Calu3 (cell line): ENCODE data around the gene DENND2D. TPM values are rescaled to one million over a fixed set of nuclear protein-coding genes. Genes with fewer than 3 reads are reported as not detected.

Experiments used
- total RNA-seq: library from RNA; stranded (reverse); gene quantifications from 2 replicates; pipeline ENCODE4 v1.2.3, GENCODE V29; 2022

The DENND2D gene
- total RNA-seq, 1 experiment from 2014 or later, result 11.8 TPM

Other genes starting within 250 kb of the DENND2D start
- 17.9 and 19.8 TPM in 2 replicates for gene LRIF1, start 236.7 kb downstream of the DENND2D start, total RNA-seq
- 23.2 and 25.4 TPM in 2 replicates for gene DRAM2, start 60.6 kb downstream of the DENND2D start, total RNA-seq
- 24.7 and 26.8 TPM in 2 replicates for gene CEPT1, start 60.4 kb downstream of the DENND2D start, total RNA-seq
- gene CHI3L2, start 27.1 kb upstream of the DENND2D start, total RNA-seq, result 0.52 TPM in 1 of 2 replicates, not detected in the other
- not detected in 2 replicates for gene CHIA, start 90.2 kb upstream of the DENND2D start, total RNA-seq
- 1.5 and 3.7 TPM in 2 replicates for gene OVGP1, start 227.1 kb upstream of the DENND2D start, total RNA-seq
- 27.7 and 28.4 TPM in 2 replicates for gene WDR77, start 248.6 kb upstream of the DENND2D start, total RNA-seq
- 149 and 157 TPM in 2 replicates for gene ATP5PB, start 248.8 kb upstream of the DENND2D start, total RNA-seq